ENCODE results near the gene APOC1.

- TF ChIP-seq, protein P1, sequence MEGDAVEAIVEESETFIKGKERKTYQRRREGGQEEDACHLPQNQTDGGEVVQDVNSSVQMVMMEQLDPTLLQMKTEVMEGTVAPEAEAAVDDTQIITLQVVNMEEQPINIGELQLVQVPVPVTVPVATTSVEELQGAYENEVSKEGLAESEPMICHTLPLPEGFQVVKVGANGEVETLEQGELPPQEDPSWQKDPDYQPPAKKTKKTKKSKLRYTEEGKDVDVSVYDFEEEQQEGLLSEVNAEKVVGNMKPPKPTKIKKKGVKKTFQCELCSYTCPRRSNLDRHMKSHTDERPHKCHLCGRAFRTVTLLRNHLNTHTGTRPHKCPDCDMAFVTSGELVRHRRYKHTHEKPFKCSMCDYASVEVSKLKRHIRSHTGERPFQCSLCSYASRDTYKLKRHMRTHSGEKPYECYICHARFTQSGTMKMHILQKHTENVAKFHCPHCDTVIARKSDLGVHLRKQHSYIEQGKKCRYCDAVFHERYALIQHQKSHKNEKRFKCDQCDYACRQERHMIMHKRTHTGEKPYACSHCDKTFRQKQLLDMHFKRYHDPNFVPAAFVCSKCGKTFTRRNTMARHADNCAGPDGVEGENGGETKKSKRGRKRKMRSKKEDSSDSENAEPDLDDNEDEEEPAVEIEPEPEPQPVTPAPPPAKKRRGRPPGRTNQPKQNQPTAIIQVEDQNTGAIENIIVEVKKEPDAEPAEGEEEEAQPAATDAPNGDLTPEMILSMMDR (IDR thresholded peaks at IDR 0.05; ENCODE audit: insufficient read depth, low read depth, low read length) = no peak
- TF ChIP-seq EZH2 (IDR thresholded peaks at IDR 0.05; ENCODE audit: insufficient read depth, low read length) = no peak
Measured at GRCh38 chr19:44891016-44891882, 23.2 kb upstream of the APOC1 start, which contains the start of gene TOMM40.

All from astrocyte (in vitro differentiated cells and primary cell).